PFSK-1 (cell line): Measurements from ENCODE around the gene HPCAL1.

Source experiments
- FOXP2 ChIP-seq: optimal IDR thresholded peaks from 2 replicates; pipeline ENCODE3; 2011; ENCODE audit warnings: borderline replicate concordance, control low read depth, inconsistent platforms; ENCODE audit not compliant: insufficient read depth; ENCODE audit errors: extremely low read length, extremely low read depth
- POLR2AphosphoS5 ChIP-seq: IDR thresholded peaks from 2 replicates; pipeline ENCODE4 v1.6.1; 2012; ENCODE audit warnings: low read depth, mild to moderate bottlenecking, control low read depth, low read length, moderate library complexity
- SIN3A ChIP-seq: IDR thresholded peaks from 2 replicates; pipeline ENCODE4 v1.6.1; 2012; ENCODE audit warnings: mild to moderate bottlenecking, low read length, moderate library complexity, borderline replicate concordance; ENCODE audit not compliant: insufficient read depth
- TAF1 ChIP-seq: IDR thresholded peaks from 2 replicates; pipeline ENCODE4 v1.6.1; 2012; ENCODE audit warnings: low read length, control low read depth, borderline replicate concordance; ENCODE audit not compliant: insufficient read depth
- TF ChIP-seq, protein P1 (sequence below), 2 experiments: IDR thresholded peaks; 2 replicates each; pipeline versions ENCODE4 v1.6.1 to v1.8.0; 2011 to 2012; ENCODE audit warnings: low read depth in 2 of 2, low read length in 2 of 2, control low read depth in 1 of 2, inconsistent platforms in 1 of 2, mild to moderate bottlenecking in 1 of 2, moderate library complexity in 1 of 2; ENCODE audit not compliant: insufficient read depth in 1 of 2

DNA sequence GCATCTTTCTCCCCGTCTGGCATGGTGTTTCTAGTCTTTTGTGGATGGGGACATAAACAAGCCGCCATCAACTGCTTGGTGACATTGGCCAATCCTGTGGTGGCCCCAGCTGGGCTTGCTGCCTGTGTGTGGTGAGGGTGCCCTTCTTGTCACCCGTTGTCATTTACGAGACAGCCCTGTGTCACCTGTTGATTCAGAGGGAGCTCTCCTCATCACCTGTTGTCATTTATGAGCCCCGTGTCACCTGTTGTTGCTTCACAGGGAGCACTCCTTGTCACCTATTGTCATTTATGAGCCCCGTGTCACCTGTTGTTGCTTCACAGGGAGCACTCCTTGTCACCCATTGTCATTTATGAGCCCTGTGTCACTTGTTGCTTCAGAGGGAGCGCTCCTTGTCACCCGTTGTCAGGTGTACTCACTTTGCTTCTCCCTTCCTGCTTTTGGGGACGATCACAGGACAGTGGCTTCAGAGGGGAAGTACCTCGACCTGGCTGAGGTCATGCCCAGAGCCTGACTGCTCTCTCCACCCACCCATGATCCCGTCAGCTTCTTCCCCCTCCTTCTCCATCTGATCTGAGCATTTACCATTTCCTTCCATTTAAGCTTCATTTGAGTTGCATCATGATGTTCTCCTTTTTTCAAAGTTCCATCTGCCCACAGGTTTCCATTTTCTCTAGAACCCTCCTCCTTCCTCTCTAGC lies 29.1 kb downstream of the HPCAL1 start:
- no peak for TF ChIP-seq POLR2AphosphoS5
- TF ChIP-seq, protein P1, sequence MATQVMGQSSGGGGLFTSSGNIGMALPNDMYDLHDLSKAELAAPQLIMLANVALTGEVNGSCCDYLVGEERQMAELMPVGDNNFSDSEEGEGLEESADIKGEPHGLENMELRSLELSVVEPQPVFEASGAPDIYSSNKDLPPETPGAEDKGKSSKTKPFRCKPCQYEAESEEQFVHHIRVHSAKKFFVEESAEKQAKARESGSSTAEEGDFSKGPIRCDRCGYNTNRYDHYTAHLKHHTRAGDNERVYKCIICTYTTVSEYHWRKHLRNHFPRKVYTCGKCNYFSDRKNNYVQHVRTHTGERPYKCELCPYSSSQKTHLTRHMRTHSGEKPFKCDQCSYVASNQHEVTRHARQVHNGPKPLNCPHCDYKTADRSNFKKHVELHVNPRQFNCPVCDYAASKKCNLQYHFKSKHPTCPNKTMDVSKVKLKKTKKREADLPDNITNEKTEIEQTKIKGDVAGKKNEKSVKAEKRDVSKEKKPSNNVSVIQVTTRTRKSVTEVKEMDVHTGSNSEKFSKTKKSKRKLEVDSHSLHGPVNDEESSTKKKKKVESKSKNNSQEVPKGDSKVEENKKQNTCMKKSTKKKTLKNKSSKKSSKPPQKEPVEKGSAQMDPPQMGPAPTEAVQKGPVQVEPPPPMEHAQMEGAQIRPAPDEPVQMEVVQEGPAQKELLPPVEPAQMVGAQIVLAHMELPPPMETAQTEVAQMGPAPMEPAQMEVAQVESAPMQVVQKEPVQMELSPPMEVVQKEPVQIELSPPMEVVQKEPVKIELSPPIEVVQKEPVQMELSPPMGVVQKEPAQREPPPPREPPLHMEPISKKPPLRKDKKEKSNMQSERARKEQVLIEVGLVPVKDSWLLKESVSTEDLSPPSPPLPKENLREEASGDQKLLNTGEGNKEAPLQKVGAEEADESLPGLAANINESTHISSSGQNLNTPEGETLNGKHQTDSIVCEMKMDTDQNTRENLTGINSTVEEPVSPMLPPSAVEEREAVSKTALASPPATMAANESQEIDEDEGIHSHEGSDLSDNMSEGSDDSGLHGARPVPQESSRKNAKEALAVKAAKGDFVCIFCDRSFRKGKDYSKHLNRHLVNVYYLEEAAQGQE (IDR thresholded peaks at IDR 0.05; ENCODE audit: insufficient read depth in 1 of 2, low read depth in 2 of 2, low read length in 2 of 2), result no peak
- TF ChIP-seq TAF1, result no peak
- TF ChIP-seq FOXP2, result no peak
- no peak for TF ChIP-seq SIN3A
